Activated T-helper 1 cell treated with anti-CD3 and anti-CD28 coated beads, Interleukin-12 subunit alpha, Interleukin-12 subunit beta, Interleukin-2, Interleukin-4 antibody, amounts not matched to agents 30 ng/mL and 10 ng/mL and 1 ng/mL, durations not matched to agents 14 hours and 24 hours and 36 hours (primary cell): ENCODE results near the gene FNDC10. TPM values are rescaled to one million over a fixed set of nuclear protein-coding genes. Genes with fewer than 3 reads are reported as not detected.
"Not testable (repeated sequence)": the region's sequence is repeated elsewhere in the genome, so short reads cannot be mapped to it uniquely, and the experiment has no call there.

Experiments used
- DNase-seq: peaks from one replicate; pipeline ENCODE4 v3.0.0; 2021; ENCODE audit warnings: low spot score
- H3K27ac Mint-ChIP-seq: one replicate; pipeline ENCODE4 v1.8.0; 2021; ENCODE audit warnings: mild to moderate bottlenecking, mixed read lengths
- H3K27me3 Mint-ChIP-seq: one replicate; pipeline ENCODE4 v1.8.0; 2022; ENCODE audit warnings: mild to moderate bottlenecking, moderate library complexity, mixed read lengths; ENCODE audit not compliant: insufficient read depth
- H3K36me3 Mint-ChIP-seq: one replicate; pipeline ENCODE4 v1.8.0; 2021; ENCODE audit warnings: low read depth, mixed read lengths
- H3K4me1 Mint-ChIP-seq: one replicate; pipeline ENCODE4 v1.8.0; 2021; ENCODE audit warnings: low read depth, mixed read lengths
- H3K4me3 Mint-ChIP-seq: one replicate; pipeline ENCODE4 v1.8.0; 2021; ENCODE audit warnings: mild to moderate bottlenecking, moderate library complexity, mixed read lengths
- H3K9me3 Mint-ChIP-seq: one replicate; pipeline ENCODE4 v1.8.0; 2021; ENCODE audit warnings: mixed read lengths
- intact Hi-C: fragments of 100-400 bp; cut with micrococcal nuclease; formaldehyde crosslinking; loops from one replicate; pipeline ENCODE4 v1.15.1; 2024
- total RNA-seq: library from RNA; stranded (reverse); gene quantifications from 2 replicates; pipeline ENCODE4 v1.2.3, GENCODE V29; 2022

Gene FNDC10
- total RNA-seq = 14.6 and 14.9 TPM in 2 replicates

GRCh38 chr1:1599935-1600860, at the start of gene FNDC10:
TSS of gene FNDC10 (minus strand) at chr1:1600135. CDS start at chr1:1600015, 120 bp downstream.
- no peaks in the 10 kb centered on the region for H3K9me3 Mint-ChIP-seq
- DNase-seq = no peak
- intact Hi-C loops = no loop called here
- peaks cover 3% of the 10 kb centered on the region for H3K27me3 Mint-ChIP-seq
- no peaks in the 10 kb centered on the region for H3K36me3 Mint-ChIP-seq
- H3K4me3 Mint-ChIP-seq = peak within 1 kb of the TSS; percentile 82
- peak within 1 kb of the TSS; percentile 62 for H3K27ac Mint-ChIP-seq
- no peaks in the 10 kb centered on the region for H3K4me1 Mint-ChIP-seq

GRCh38 chr1:1648265-1648664, 48.3 kb upstream of the FNDC10 start:
- H3K36me3 Mint-ChIP-seq = peaks cover 42% of the 10 kb centered on the region
- H3K27me3 Mint-ChIP-seq, H3K9me3 Mint-ChIP-seq, DNase-seq, intact Hi-C loops, H3K27ac Mint-ChIP-seq, H3K4me1 Mint-ChIP-seq, H3K4me3 Mint-ChIP-seq: not testable (repeated sequence)

GRCh38 chr1:1647567-1648241, 47.8 kb upstream of the FNDC10 start:
- peaks cover 41% of the 10 kb centered on the region for H3K36me3 Mint-ChIP-seq

GRCh38 chr1:1646326-1646725, 46.4 kb upstream of the FNDC10 start:
- H3K4me1 Mint-ChIP-seq, H3K9me3 Mint-ChIP-seq: not testable (repeated sequence)
- H3K36me3 Mint-ChIP-seq = peaks cover 31% of the 10 kb centered on the region

More at GRCh38 chr1:1647567-1648241, 47.8 kb upstream of the FNDC10 start:
- H3K27ac Mint-ChIP-seq, intact Hi-C loops, H3K9me3 Mint-ChIP-seq, H3K4me1 Mint-ChIP-seq, DNase-seq, H3K27me3 Mint-ChIP-seq, H3K4me3 Mint-ChIP-seq: not testable (repeated sequence)

GRCh38 chr1:1640711-1641461, 41.0 kb upstream of the FNDC10 start:
- H3K27me3 Mint-ChIP-seq, H3K9me3 Mint-ChIP-seq, intact Hi-C loops, H3K27ac Mint-ChIP-seq, H3K36me3 Mint-ChIP-seq, H3K4me1 Mint-ChIP-seq, H3K4me3 Mint-ChIP-seq, DNase-seq: not testable (repeated sequence)

More at GRCh38 chr1:1646326-1646725, 46.4 kb upstream of the FNDC10 start:
- H3K27me3 Mint-ChIP-seq, H3K27ac Mint-ChIP-seq, intact Hi-C loops, DNase-seq, H3K4me3 Mint-ChIP-seq: not testable (repeated sequence)

GRCh38 chr1:1640081-1640480, 40.1 kb upstream of the FNDC10 start:
- H3K9me3 Mint-ChIP-seq, DNase-seq, H3K27ac Mint-ChIP-seq, H3K4me3 Mint-ChIP-seq, H3K27me3 Mint-ChIP-seq, H3K4me1 Mint-ChIP-seq, intact Hi-C loops, H3K36me3 Mint-ChIP-seq: not testable (repeated sequence)

- H3K4me1 Mint-ChIP-seq, H3K27ac Mint-ChIP-seq, intact Hi-C loops, H3K9me3 Mint-ChIP-seq, H3K36me3 Mint-ChIP-seq, DNase-seq, H3K4me3 Mint-ChIP-seq, H3K27me3 Mint-ChIP-seq: not testable (repeated sequence)
These were observed 39.4 kb upstream of the FNDC10 start for GRCh38 chr1:1639368-1639767.

- H3K27ac Mint-ChIP-seq, DNase-seq, intact Hi-C loops, H3K9me3 Mint-ChIP-seq, H3K4me3 Mint-ChIP-seq, H3K4me1 Mint-ChIP-seq, H3K27me3 Mint-ChIP-seq, H3K36me3 Mint-ChIP-seq: not testable (repeated sequence)
These were observed 38.6 kb upstream of the FNDC10 start for GRCh38 chr1:1638528-1638927.

GRCh38 chr1:1637479-1637875, 37.5 kb upstream of the FNDC10 start:
- H3K9me3 Mint-ChIP-seq, H3K27me3 Mint-ChIP-seq, H3K4me3 Mint-ChIP-seq, H3K4me1 Mint-ChIP-seq, intact Hi-C loops, H3K27ac Mint-ChIP-seq, H3K36me3 Mint-ChIP-seq, DNase-seq: not testable (repeated sequence)

- H3K4me1 Mint-ChIP-seq, intact Hi-C loops, H3K27me3 Mint-ChIP-seq, DNase-seq, H3K9me3 Mint-ChIP-seq, H3K4me3 Mint-ChIP-seq, H3K36me3 Mint-ChIP-seq, H3K27ac Mint-ChIP-seq: not testable (repeated sequence)
These were observed 36.9 kb upstream of the FNDC10 start for GRCh38 chr1:1636621-1637478.

GRCh38 chr1:1634613-1635012, 34.7 kb upstream of the FNDC10 start:
- H3K9me3 Mint-ChIP-seq, H3K4me1 Mint-ChIP-seq, H3K4me3 Mint-ChIP-seq, DNase-seq, H3K36me3 Mint-ChIP-seq, intact Hi-C loops, H3K27ac Mint-ChIP-seq, H3K27me3 Mint-ChIP-seq: not testable (repeated sequence)

GRCh38 chr1:1633409-1633808, 33.5 kb upstream of the FNDC10 start:
- H3K27me3 Mint-ChIP-seq, H3K36me3 Mint-ChIP-seq, DNase-seq, H3K4me1 Mint-ChIP-seq, H3K27ac Mint-ChIP-seq, H3K9me3 Mint-ChIP-seq, H3K4me3 Mint-ChIP-seq, intact Hi-C loops: not testable (repeated sequence)
